HepG2 (cell line): Measurements from ENCODE around the gene KRCC1. TPM values are rescaled to one million over a fixed set of nuclear protein-coding genes. Genes with fewer than 3 reads are reported as not detected.

Experiments
- CBX2 ChIP-seq, 2 experiments: fragments of 200-600 bp in 1 of 2; sonication (generic); formaldehyde crosslinking in 1 of 2; IDR thresholded peaks; 2 replicates each; pipeline versions ENCODE4 v1.7.0 to v1.8.1; 2018 to 2022; ENCODE audit warnings: low read depth in 2 of 2, low read length in 1 of 2, mild to moderate bottlenecking in 1 of 2, missing genetic modification reagents in 1 of 2
- CREM ChIP-seq, 2 experiments: sonication (generic) in 1 of 2; formaldehyde crosslinking in 1 of 2; IDR thresholded peaks; 2 replicates each; pipeline versions ENCODE4 v1.4.0 to v1.6.1; 2016 to 2020; ENCODE audit warnings: antibody characterized with exemption in 1 of 2, mild to moderate bottlenecking in 1 of 2, missing genetic modification reagents in 1 of 2
- GTF2F1 ChIP-seq: fragments of 150-350 bp; IDR thresholded peaks from 2 replicates; pipeline ENCODE4 v1.6.1; 2014; ENCODE audit warnings: low read length
- HINFP ChIP-seq: sonication (generic); formaldehyde crosslinking; IDR thresholded peaks from 2 replicates; pipeline ENCODE4 v1.4.0; 2020; ENCODE audit warnings: low read depth, mild to moderate bottlenecking, missing genetic modification reagents
- HNRNPL ChIP-seq: fragments of 200-400 bp; formaldehyde crosslinking; IDR thresholded peaks from 2 replicates; pipeline ENCODE4 v1.6.1; 2017; ENCODE audit warnings: mild to moderate bottlenecking, low read depth, low read length
- MAF1 ChIP-seq: sonication (generic); formaldehyde crosslinking; IDR thresholded peaks from 2 replicates; pipeline ENCODE4 v1.5.0; 2020; ENCODE audit warnings: missing genetic modification reagents, borderline replicate concordance
- MLLT10 ChIP-seq: sonication (generic); formaldehyde crosslinking; IDR thresholded peaks from 2 replicates; pipeline ENCODE4 v1.4.0; 2020; ENCODE audit warnings: missing genetic modification reagents
- MXI1 ChIP-seq: IDR thresholded peaks from 3 replicates; pipeline ENCODE4 v1.6.1; 2012; ENCODE audit warnings: low read depth, low read length, inconsistent platforms, borderline replicate concordance
- NFKB2 ChIP-seq: sonication (generic); formaldehyde crosslinking; IDR thresholded peaks from 2 replicates; pipeline ENCODE4 v1.4.0; 2020; ENCODE audit warnings: missing genetic modification reagents, borderline replicate concordance
- NFYC ChIP-seq: IDR thresholded peaks from 2 replicates; pipeline ENCODE4 v1.6.1; 2016; ENCODE audit warnings: missing genetic modification reagents, missing compliant biosample characterization
- NRL ChIP-seq: sonication (generic); formaldehyde crosslinking; IDR thresholded peaks from 2 replicates; pipeline ENCODE4 v1.5.0; 2020; ENCODE audit warnings: missing genetic modification reagents, mild to moderate bottlenecking, moderate library complexity, borderline replicate concordance
- PHF8 ChIP-seq: sonication (generic); formaldehyde crosslinking; IDR thresholded peaks from 2 replicates; pipeline ENCODE4 v1.5.0; 2020; ENCODE audit warnings: missing genetic modification reagents
- POGZ ChIP-seq: sonication (generic); formaldehyde crosslinking; IDR thresholded peaks from 2 replicates; pipeline ENCODE4 v1.4.0; 2020; ENCODE audit warnings: mild to moderate bottlenecking, missing genetic modification reagents
- RARA ChIP-seq: IDR thresholded peaks from 2 replicates; pipeline ENCODE4 v1.6.1; 2016; ENCODE audit warnings: missing genetic modification reagents, missing compliant biosample characterization
- TEF ChIP-seq: sonication (generic); formaldehyde crosslinking; IDR thresholded peaks from 2 replicates; pipeline ENCODE4 v1.5.0; 2020; ENCODE audit warnings: missing genetic modification reagents
- TFDP1 ChIP-seq: IDR thresholded peaks from 2 replicates; pipeline ENCODE4 v1.6.1; 2016; ENCODE audit warnings: missing compliant biosample characterization, missing genetic modification reagents, borderline replicate concordance
- WIZ ChIP-seq: sonication (generic); formaldehyde crosslinking; IDR thresholded peaks from 2 replicates; pipeline ENCODE4 v1.5.1; 2020; ENCODE audit warnings: mild to moderate bottlenecking, missing genetic modification reagents
- ZBTB20 ChIP-seq: sonication (generic); formaldehyde crosslinking; IDR thresholded peaks from 2 replicates; pipeline ENCODE4 v1.8.1; 2023; ENCODE audit warnings: missing genetic modification reagents, low read depth, mild to moderate bottlenecking, borderline replicate concordance
- ZFP41 ChIP-seq: sonication (generic); formaldehyde crosslinking; IDR thresholded peaks from 2 replicates; pipeline ENCODE4 v1.4.0; 2020; ENCODE audit warnings: mild to moderate bottlenecking, missing genetic modification reagents, borderline replicate concordance
- ZNF207 ChIP-seq: fragments of 450-650 bp; IDR thresholded peaks from 2 replicates; pipeline ENCODE4 v1.6.1; 2016; ENCODE audit warnings: antibody characterized with exemption, borderline replicate concordance
- ZNF496 ChIP-seq: sonication (generic); formaldehyde crosslinking; IDR thresholded peaks from 2 replicates; pipeline ENCODE4 v1.8.1; 2023; ENCODE audit warnings: mild to moderate bottlenecking, moderate library complexity, missing genetic modification reagents; ENCODE audit not compliant: insufficient replicate concordance
- ZNF563 ChIP-seq: sonication (generic); formaldehyde crosslinking; IDR thresholded peaks from 2 replicates; pipeline ENCODE4 v1.8.0; 2022; ENCODE audit warnings: mild to moderate bottlenecking, moderate library complexity, missing genetic modification reagents
- ZNF740 ChIP-seq: sonication (generic); formaldehyde crosslinking; IDR thresholded peaks from 2 replicates; pipeline ENCODE4 v1.4.0; 2020; ENCODE audit warnings: missing genetic modification reagents
- ZNF761 ChIP-seq: sonication (generic); formaldehyde crosslinking; conservative IDR thresholded peaks from 2 replicates; pipeline ENCODE4 v1.4.0; 2020; ENCODE audit warnings: mild to moderate bottlenecking, missing genetic modification reagents
- ZSCAN31 ChIP-seq: sonication (generic); formaldehyde crosslinking; IDR thresholded peaks from 2 replicates; pipeline ENCODE4 v1.5.0; 2020; ENCODE audit warnings: low read depth, mild to moderate bottlenecking, missing genetic modification reagents
- ZZZ3 ChIP-seq: sonication (generic); formaldehyde crosslinking; IDR thresholded peaks from 2 replicates; pipeline ENCODE4 v1.4.0; 2020; ENCODE audit warnings: missing genetic modification reagents, mild to moderate bottlenecking, borderline replicate concordance
- polyA plus RNA-seq, 8 experiments: library from polyadenylated mRNA; depleted of rRNA in 3 of 8; stranded (reverse) in 7 of 8; unstranded in 1 of 8; fragments of >200 nt; fragmentation: Illumina TruSeq in 4 of 8; extraction: Trizol in 4 of 8; gene quantifications; 2 replicates each; pipeline versions ENCODE4 v1.2.1 to v1.2.3, GENCODE V29; 2011 to 2016; ENCODE audit warnings: low read depth in 4 of 8, missing spikeins in 1 of 8, mixed read lengths in 1 of 8; ENCODE audit not compliant: insufficient read depth in 1 of 8
- total RNA-seq, 5 experiments: library from RNA; depleted of rRNA; stranded (reverse); fragments of >200 nt; fragmentation: Illumina TruSeq; extraction: Trizol; gene quantifications; 2 replicates each; pipeline ENCODE4 v1.2.3, GENCODE V29; 2016; ENCODE audit warnings: low read depth in 1 of 5

Gene KRCC1
- total and polyA plus RNA-seq, 2 of the 13 experiments (the other 11 are each of a cell fraction or from before 2014, with no cell fraction given): 6.5 to 7.7 TPM

- TF ChIP-seq POGZ (CRISPR knock-in tag) (peak; percentile 85), ZNF740 (CRISPR knock-in tag) (no peak), ZNF563 (CRISPR knock-in tag) (peak; percentile 93), ZNF496 (CRISPR knock-in tag) (no peak), HNRNPL (peak; percentile 76), NFYC (CRISPR knock-in tag) (peak; percentile 71), MLLT10 (CRISPR knock-in tag) (0 out of 2 replicates have a peak, but pooled peaks have one; percentile 30), MXI1 (peak; percentile 48; the same call in 1 of the 3 replicates), ZNF207 (no peak), CREM (IDR thresholded peaks at IDR 0.05) (0 out of 2 replicates have a peak, but pooled peaks have one; percentile 23), CREM (CRISPR knock-in tag; IDR thresholded peaks at IDR 0.05) (no peak), CBX2 (IDR thresholded peaks at IDR 0.05; ENCODE audit: low read depth, low read length) (no peak), CBX2 (CRISPR knock-in tag; IDR thresholded peaks at IDR 0.05; ENCODE audit: low read depth) (no peak), WIZ (CRISPR knock-in tag) (no peak), PHF8 (CRISPR knock-in tag) (peak; percentile 98), RARA (CRISPR knock-in tag) (peak; percentile 16; the same call in 1 of the 2 replicates), TEF (CRISPR knock-in tag) (no peak), ZFP41 (CRISPR knock-in tag) (peak; percentile 73; the same call in 1 of the 2 replicates), ZZZ3 (no peak), TFDP1 (CRISPR knock-in tag) (peak; percentile 49; the same call in 1 of the 2 replicates), NRL (CRISPR knock-in tag) (peak; percentile 48; the same call in 1 of the 2 replicates), ZBTB20 (CRISPR knock-in tag) (no peak), GTF2F1 (no peak), ZSCAN31 (CRISPR knock-in tag) (peak; percentile 92), MAF1 (CRISPR knock-in tag) (no peak), NFKB2 (CRISPR knock-in tag) (peak; percentile 95; the same call in 1 of the 2 replicates), HINFP (CRISPR knock-in tag) (peak; percentile 26), ZNF761 (CRISPR knock-in tag) (peak; percentile 83; the same call in 1 of the 2 replicates)
Observed at GRCh38 chr2:88055371-88056128, at the start of gene KRCC1 (continued).
